Aorta (tissue), 5 donors: Measurements from ENCODE around the gene PTPRM. TPM values are rescaled to one million over a fixed set of nuclear protein-coding genes. Genes with fewer than 3 reads are reported as not detected.

Experiments
- ATAC-seq: fragments of 200-7000 bp; cut with Tn5 transposase; one replicate; pipeline ENCODE4 v1.9.1; 2022; ENCODE audit warnings: moderate library complexity; ENCODE audit not compliant: low FRiP score
- DNase-seq, 2 donors: peaks; one replicate each; pipeline ENCODE4 v3.0.0-alpha.2; 2020
- H3K27ac ChIP-seq, 2 donors: one replicate each; pipeline ENCODE4 v1.5.1; 2013; ENCODE audit warnings: low read length in 2 of 2, mild to moderate bottlenecking in 2 of 2, moderate library complexity in 2 of 2, control low read depth in 1 of 2, inconsistent platforms in 1 of 2, low read depth in 1 of 2
- H3K27me3 ChIP-seq, 2 donors: one replicate each; pipeline ENCODE4 v1.6.1; 2013; ENCODE audit warnings: control low read depth in 1 of 2, low read length in 1 of 2, mild to moderate bottlenecking in 1 of 2, moderate library complexity in 1 of 2; ENCODE audit not compliant: insufficient read depth in 2 of 2, control insufficient read depth in 1 of 2
- H3K36me3 ChIP-seq, 2 donors: one replicate each; pipeline ENCODE4 v1.6.1; 2013; ENCODE audit warnings: control low read depth in 1 of 2, low read length in 1 of 2, mild to moderate bottlenecking in 1 of 2; ENCODE audit not compliant: insufficient read depth in 2 of 2, control insufficient read depth in 1 of 2
- H3K4me1 ChIP-seq, 2 donors: one replicate each; pipeline ENCODE4 v1.6.1; 2013; ENCODE audit warnings: low read length in 2 of 2, control low read depth in 1 of 2, mild to moderate bottlenecking in 1 of 2, moderate library complexity in 1 of 2; ENCODE audit not compliant: insufficient read depth in 2 of 2, control insufficient read depth in 1 of 2
- H3K4me3 ChIP-seq, 2 donors: one replicate each; pipeline ENCODE4 v1.5.1; 2013; ENCODE audit warnings: low read length in 2 of 2, control low read depth in 1 of 2, mild to moderate bottlenecking in 1 of 2
- H3K9me3 ChIP-seq: one replicate; pipeline ENCODE4 v1.6.1; 2013; ENCODE audit warnings: mild to moderate bottlenecking, low read length; ENCODE audit not compliant: control insufficient read depth
- WGBS, 2 donors: extraction: QIAGEN DNeasy Blood & Tissue Kit; methylation state at CpG; one replicate each; pipeline ENCODE4 v1.1.7; 2013; 5-methylcytosine and 5-hydroxymethylcytosine counted together
- intact Hi-C, 2 donors: fragments of 100-400 bp; cut with DNase I; formaldehyde crosslinking; loops; one replicate each; pipeline versions ENCODE4 v1.14.2 to v1.15.0; 2022
- polyA plus RNA-seq, 2 donors: library from polyadenylated mRNA; stranded (reverse); fragments of 200-250 nt; gene quantifications; one replicate each; pipeline ENCODE4 v1.2.3, GENCODE V29; 2013
- total RNA-seq, 2 donors: library from RNA; stranded (reverse); fragmentation: NEBNext Ultra II Directional; extraction: Animal tissue kit (Norgen Biotek cat#: 25700); gene quantifications; one replicate each; pipeline ENCODE4 v1.2.1, GENCODE V29; 2021
- donor health status: healthy with polysubstance abuse.
- donor health status: Bipolar disorder and iron deficiency.
- donor health status: DM: no; HTN: no; CAD: no.
- donor health status: DM: no; HTN: no; CAD: no.
- donor health status: DM: yes; HTN: yes; CAD: no.

Gene PTPRM
- total and polyA plus RNA-seq, 4 donors, result 10.6 to 98.9 (median 65.6) TPM

- H3K27ac ChIP-seq, result no peak overlapping the region
- DNase-seq (peak in 1 of 2 donors; percentile 79), ATAC-seq (peak; percentile 61)
- no peaks in the 10 kb centered on the region for H3K9me3 ChIP-seq
- H3K36me3 ChIP-seq, result no peaks in the 10 kb centered on the region
- H3K27me3 ChIP-seq, result no peaks in the 10 kb centered on the region
- H3K4me3 ChIP-seq, result no peak overlapping the region
- H3K4me1 ChIP-seq, result no peaks in the 10 kb centered on the region
- 5 to 6% methylated on average over 47 of the region's 47 CpGs for WGBS, 2 donors
- intact Hi-C loops, result no loop called here
Measured at GRCh38 chr18:8367217-8367988, 800.3 kb downstream of the PTPRM start.

- 94 to 95% methylated on average over 4 of the region's 4 CpGs for WGBS, 2 donors
- no peak for DNase-seq
- Histone ChIP-seq H3K4me3 (no peak overlapping the region), H3K27ac (no peak overlapping the region), H3K27me3 (no peaks in the 10 kb centered on the region), H3K4me1 (no peaks in the 10 kb centered on the region), H3K36me3 (no peaks in the 10 kb centered on the region), H3K9me3 (no peaks in the 10 kb centered on the region)
- ATAC-seq, result no peak
- intact Hi-C loops, result no loop called here
Measured at GRCh38 chr18:8368512-8369217, 801.5 kb downstream of the PTPRM start.

DNA sequence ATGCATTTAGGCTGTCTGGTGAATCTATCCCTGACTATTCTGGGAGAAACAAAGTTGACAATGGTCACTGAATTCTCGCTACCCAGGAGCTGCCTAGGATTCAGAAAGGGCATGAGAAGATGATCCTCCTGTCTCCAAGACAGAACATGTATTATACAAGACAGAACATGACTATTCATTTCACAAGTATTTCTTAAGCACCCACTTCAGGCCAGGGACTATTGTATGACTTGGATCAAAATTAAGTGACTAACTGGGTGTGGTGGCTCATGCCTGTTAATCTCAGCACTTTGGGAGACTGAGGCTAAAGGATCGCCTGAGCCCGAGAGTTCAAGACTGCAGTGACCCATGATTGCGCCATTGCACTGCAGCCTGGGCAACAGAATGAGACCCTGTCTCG lies 806.4 kb downstream of the PTPRM start:
- 96 to 97% methylated on average over 5 of the region's 5 CpGs for WGBS, 2 donors
- DNase-seq (no peak), ATAC-seq (no peak)
- intact Hi-C loops, result no loop called here
- Histone ChIP-seq H3K4me3 (no peak overlapping the region), H3K27ac (no peak overlapping the region), H3K9me3 (no peaks in the 10 kb centered on the region), H3K36me3 (peaks cover 0 to 1% of the 10 kb centered on the region in 2 donors), H3K4me1 (no peaks in the 10 kb centered on the region), H3K27me3 (no peaks in the 10 kb centered on the region)

- no peak overlapping the region for H3K4me3 ChIP-seq
- intact Hi-C loops, result no loop called here
- no peaks in the 10 kb centered on the region for H3K4me1 ChIP-seq
- H3K9me3 ChIP-seq, result no peaks in the 10 kb centered on the region
- H3K36me3 ChIP-seq, result peaks cover 0 to 1% of the 10 kb centered on the region in 2 donors
- ATAC-seq (no peak), DNase-seq (no peak)
- no peaks in the 10 kb centered on the region for H3K27me3 ChIP-seq
- 62 to 74% methylated on average over 4 of the region's 4 CpGs for WGBS, 2 donors
- no peak overlapping the region for H3K27ac ChIP-seq
Measured at GRCh38 chr18:8374676-8375075, 807.6 kb downstream of the PTPRM start.

GRCh38 chr18:8375249-8375648 lies 808.1 kb downstream of the PTPRM start:
- no peaks in the 10 kb centered on the region for H3K27me3 ChIP-seq
- DNase-seq (no peak), ATAC-seq (no peak)
- no peaks in the 10 kb centered on the region for H3K9me3 ChIP-seq
- WGBS, 2 donors, result 69 to 72% methylated on average over 3 of the region's 3 CpGs
- intact Hi-C loops, result no loop called here
- no peak overlapping the region for H3K4me3 ChIP-seq
- peaks cover 0 to 1% of the 10 kb centered on the region in 2 donors for H3K36me3 ChIP-seq
- H3K4me1 ChIP-seq, result no peaks in the 10 kb centered on the region
- no peak overlapping the region for H3K27ac ChIP-seq

DNA sequence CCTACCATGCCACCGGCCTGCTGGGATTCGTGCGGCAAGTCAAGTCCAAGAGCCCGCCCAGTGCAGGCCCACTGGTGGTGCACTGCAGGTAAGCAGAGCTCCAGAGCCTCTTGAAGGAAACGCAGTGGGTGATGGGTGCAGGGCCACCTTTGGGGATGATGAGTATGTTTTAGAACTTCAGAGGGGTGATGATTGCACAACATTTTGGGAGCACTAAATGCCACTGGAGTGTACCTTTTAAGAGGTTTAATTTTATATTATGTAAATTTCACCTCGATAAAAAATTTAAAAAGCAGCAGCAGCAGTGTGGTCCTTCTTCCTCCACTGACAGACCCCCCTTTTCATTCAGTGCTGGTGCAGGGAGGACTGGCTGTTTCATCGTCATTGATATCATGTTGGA lies 809.0 kb downstream of the PTPRM start:
- H3K4me3 ChIP-seq, result no peak overlapping the region
- peaks cover 0 to 1% of the 10 kb centered on the region in 2 donors for H3K36me3 ChIP-seq
- ATAC-seq (no peak), DNase-seq (no peak)
- no peaks in the 10 kb centered on the region for H3K27me3 ChIP-seq
- WGBS, 2 donors, result 97 to 98% methylated on average over 7 of the region's 7 CpGs
- no peaks in the 10 kb centered on the region for H3K9me3 ChIP-seq
- intact Hi-C loops, result no loop called here
- no peaks in the 10 kb centered on the region for H3K4me1 ChIP-seq
- H3K27ac ChIP-seq, result no peak overlapping the region

- 94% methylated on average over 19 of the region's 19 CpGs for WGBS, 2 donors
- Histone ChIP-seq H3K36me3 (peaks cover 0 to 1% of the 10 kb centered on the region in 2 donors), H3K27me3 (no peaks in the 10 kb centered on the region), H3K4me3 (no peak overlapping the region), H3K4me1 (no peaks in the 10 kb centered on the region), H3K9me3 (no peaks in the 10 kb centered on the region), H3K27ac (no peak overlapping the region)
- no peak for ATAC-seq
- no peak for DNase-seq
- intact Hi-C loops, result no loop called here
Measured at GRCh38 chr18:8379187-8379941, 812.2 kb downstream of the PTPRM start.

- WGBS, 2 donors, result 37 to 39% methylated on average over 2 of the region's 2 CpGs
- H3K4me1 ChIP-seq, result no peaks in the 10 kb centered on the region
- no peak for DNase-seq
- H3K27ac ChIP-seq, result no peak overlapping the region
- H3K4me3 ChIP-seq, result no peak overlapping the region
- H3K36me3 ChIP-seq, result peaks cover 0 to 1% of the 10 kb centered on the region in 2 donors
- no peak for ATAC-seq
- intact Hi-C loops, result no loop called here
- no peaks in the 10 kb centered on the region for H3K27me3 ChIP-seq
- no peaks in the 10 kb centered on the region for H3K9me3 ChIP-seq
Measured at GRCh38 chr18:8380006-8380405, 812.9 kb downstream of the PTPRM start.
